ENCODE measurements around the gene NOL8.

The NOL8 gene

GRCh38 chr9:92312887-92313623 is 12.1 kb downstream of the NOL8 start:
- no peak for DNase-seq (ENCODE audit: low read depth)

- no peak for DNase-seq (ENCODE audit: low read depth)
These were observed 14.6 kb downstream of the NOL8 start for GRCh38 chr9:92310562-92310961.

GRCh38 chr9:92308893-92309292 is 16.3 kb downstream of the NOL8 start:
- DNase-seq (ENCODE audit: low read depth) = no peak

GRCh38 chr9:92300936-92301335 is 24.2 kb downstream of the NOL8 start:
- DNase-seq (ENCODE audit: low read depth) = no peak

GRCh38 chr9:92299116-92299515 is 26.0 kb downstream of the NOL8 start:
- DNase-seq (ENCODE audit: low read depth) = no peak

GRCh38 chr9:92298036-92298435 is 27.1 kb downstream of the NOL8 start:
- DNase-seq (ENCODE audit: low read depth) = no peak

- no peak for DNase-seq (ENCODE audit: low read depth)
These were observed 27.5 kb downstream of the NOL8 start for GRCh38 chr9:92297611-92298010.

- DNase-seq (ENCODE audit: low read depth) = no peak
These were observed 29.3 kb downstream of the NOL8 start for GRCh38 chr9:92295827-92296258.

GRCh38 chr9:92295240-92295790 is 29.8 kb downstream of the NOL8 start:
- no peak for DNase-seq (ENCODE audit: low read depth)

GRCh38 chr9:92294297-92294676 is 30.9 kb downstream of the NOL8 start:
- DNase-seq (ENCODE audit: low read depth) = no peak

GRCh38 chr9:92293452-92294296 is 31.5 kb downstream of the NOL8 start, which contains the start of gene IARS1:
IARS1 (minus strand) TSS chr9:92293697; CDS start chr9:92289419, 4,278 bp downstream.
- peak; percentile 100 for DNase-seq (ENCODE audit: low read depth)

GRCh38 chr9:92293075-92293354 is 32.1 kb downstream of the NOL8 start:
- DNase-seq (ENCODE audit: low read depth) = no peak

- DNase-seq (ENCODE audit: low read depth) = no peak
These were observed 32.6 kb downstream of the NOL8 start for GRCh38 chr9:92292338-92293074.

GRCh38 chr9:92291577-92291976 is 33.6 kb downstream of the NOL8 start:
- no peak for DNase-seq (ENCODE audit: low read depth)

- no peak for DNase-seq (ENCODE audit: low read depth)
These were observed 34.2 kb downstream of the NOL8 start for GRCh38 chr9:92290785-92291429.

GRCh38 chr9:92289708-92290390 is 35.3 kb downstream of the NOL8 start:
- no peak for DNase-seq (ENCODE audit: low read depth)

GRCh38 chr9:92279302-92279701 is 45.8 kb downstream of the NOL8 start:
- DNase-seq (ENCODE audit: low read depth) = no peak

- no peak for DNase-seq (ENCODE audit: low read depth)
These were observed 47.0 kb downstream of the NOL8 start for GRCh38 chr9:92278110-92278509.

GRCh38 chr9:92276331-92277032 is 48.7 kb downstream of the NOL8 start:
- DNase-seq (ENCODE audit: low read depth) = no peak

GRCh38 chr9:92275541-92275940 is 49.6 kb downstream of the NOL8 start:
- no peak for DNase-seq (ENCODE audit: low read depth)

GRCh38 chr9:92270511-92270910 is 54.6 kb downstream of the NOL8 start:
- no peak for DNase-seq (ENCODE audit: low read depth)
